CD4-positive, alpha-beta T cell treated with Interferon gamma for 1 hour (primary cell): ENCODE results near the gene OSBPL5.

ENCODE experiments used
- DNase-seq: peaks from one replicate; pipeline ENCODE4 v3.0.0-alpha.2; 2020

The OSBPL5 gene

GRCh38 chr11:3197044-3197695 is 32.1 kb upstream of the OSBPL5 start:
- DNase-seq = no peak

- DNase-seq = no peak
Observed at GRCh38 chr11:3196161-3197043, 31.3 kb upstream of the OSBPL5 start.

GRCh38 chr11:3195251-3196160 is 30.4 kb upstream of the OSBPL5 start:
- no peak for DNase-seq

GRCh38 chr11:3194016-3194816 is 29.1 kb upstream of the OSBPL5 start:
- no peak for DNase-seq

- DNase-seq = no peak
Observed at GRCh38 chr11:3193373-3194015, 28.4 kb upstream of the OSBPL5 start.

GRCh38 chr11:3192511-3193372 is 27.6 kb upstream of the OSBPL5 start:
- no peak for DNase-seq

- no peak for DNase-seq
Observed at GRCh38 chr11:3191586-3192324, 26.6 kb upstream of the OSBPL5 start.

GRCh38 chr11:3190600-3190999 is 25.5 kb upstream of the OSBPL5 start:
- no peak for DNase-seq

GRCh38 chr11:3189886-3190583 is 24.9 kb upstream of the OSBPL5 start:
- DNase-seq = no peak

- no peak for DNase-seq
Observed at GRCh38 chr11:3189196-3189843, 24.2 kb upstream of the OSBPL5 start.

GRCh38 chr11:3188496-3189195 is 23.5 kb upstream of the OSBPL5 start:
- DNase-seq = no peak

GRCh38 chr11:3186166-3186953 is 21.2 kb upstream of the OSBPL5 start:
- DNase-seq = no peak

GRCh38 chr11:3184732-3185347 is 19.7 kb upstream of the OSBPL5 start:
- DNase-seq = no peak

GRCh38 chr11:3183523-3183922 is 18.4 kb upstream of the OSBPL5 start:
- no peak for DNase-seq

- no peak for DNase-seq
Observed at GRCh38 chr11:3182462-3182852, 17.3 kb upstream of the OSBPL5 start.

- DNase-seq = no peak
Observed at GRCh38 chr11:3181725-3182461, 16.8 kb upstream of the OSBPL5 start.
